ENCODE data around the gene UNKL. TPM values are rescaled to one million over a fixed set of nuclear protein-coding genes. Genes with fewer than 3 reads are reported as not detected.

Gene UNKL
- total RNA-seq, 1 experiment from 2014 or later = 32.0 TPM

DNA sequence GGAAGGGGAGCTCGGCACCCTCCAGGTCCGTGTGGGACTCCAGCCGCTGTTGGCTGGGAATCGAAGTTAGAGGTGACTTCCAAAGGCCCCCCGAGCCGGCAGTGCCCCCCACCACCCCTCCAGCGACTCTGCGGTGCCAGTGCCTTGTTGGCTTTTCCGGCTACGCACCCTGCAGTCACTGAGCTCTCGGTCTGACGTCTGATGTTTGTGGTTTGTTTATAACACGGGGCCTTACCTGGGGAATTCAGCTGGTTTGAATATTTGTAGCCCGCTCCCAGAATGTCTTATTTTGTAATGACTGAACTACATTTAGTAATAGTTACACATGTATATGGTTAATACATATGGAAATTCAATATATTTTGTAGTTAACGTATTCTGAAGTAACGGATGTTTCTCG is 88.1 kb downstream of the UNKL start:
- no peaks in the 10 kb centered on the region for H3K79me1 ChIP-seq (ENCODE audit: insufficient read depth, low read depth, low read length, poor library complexity, severe bottlenecking)
- Mint-ChIP-seq H3K27me3 (ENCODE audit: low read depth) (no peaks in the 10 kb centered on the region; the same call in 1 of the 2 replicates), H3K4me3 (no peak overlapping the region), H3K27ac (peak overlapping the region in 1 of 3 experiments; percentile 57; a peak in 2 of 7 replicates), H3K9me3 (no peaks in the 10 kb centered on the region), H3K36me3 (ENCODE audit: insufficient read depth in 1 of 3, low read depth in 3 of 3) (peaks cover 2 to 36% (median 17%) of the 10 kb centered on the region in 3 experiments), H3K4me1 (peaks cover 3 to 9% of the 10 kb centered on the region in 2 experiments)
- H3K27me3 ChIP-seq (ENCODE audit: insufficient read depth, low read length) = no peaks in the 10 kb centered on the region
- H3K14ac ChIP-seq (ENCODE audit: insufficient read depth, low read length) = no peak overlapping the region
- H3K4me2 ChIP-seq (ENCODE audit: insufficient read depth, insufficient read length, low read length) = no peak overlapping the region
- no peak overlapping the region for H3T11ph ChIP-seq (ENCODE audit: low read length)
- H3K18ac ChIP-seq (ENCODE audit: insufficient read length, low read depth, low read length) = no peak overlapping the region
- no peaks in the 10 kb centered on the region for H3K23me2 ChIP-seq (ENCODE audit: insufficient read length, low read depth, low read length, poor library complexity, severe bottlenecking)
- no peaks in the 10 kb centered on the region for H3K79me2 ChIP-seq (ENCODE audit: insufficient read depth, low read length)
- H3K9ac ChIP-seq (ENCODE audit: extremely low read depth, insufficient read length, low read length) = no peak overlapping the region
- no peak for DNase-seq
- H3K56ac ChIP-seq (ENCODE audit: insufficient read length, low read depth, low read length) = no peak overlapping the region
- no peaks in the 10 kb centered on the region for H3K9me3 ChIP-seq (ENCODE audit: control insufficient read depth, low read depth, low read length)
- no peak overlapping the region for H2BK12ac ChIP-seq (ENCODE audit: insufficient read length, low read depth, low read length)
- no peak overlapping the region for H2BK120ac ChIP-seq (ENCODE audit: low read depth, low read length, poor library complexity, severe bottlenecking)
- H4K91ac ChIP-seq (ENCODE audit: insufficient read length, low read depth, low read length) = no peak overlapping the region
- H2BK20ac ChIP-seq (ENCODE audit: low read depth, low read length, poor library complexity, severe bottlenecking) = no peak overlapping the region
- H2AK5ac ChIP-seq (ENCODE audit: insufficient read length, low read length) = no peak overlapping the region
- no CpG with 5 or more reads among the region's 17 CpGs for WGBS (ENCODE audit: extremely low coverage, insufficient read length, low lambda C conversion rate)
- TF ChIP-seq, protein P1, sequence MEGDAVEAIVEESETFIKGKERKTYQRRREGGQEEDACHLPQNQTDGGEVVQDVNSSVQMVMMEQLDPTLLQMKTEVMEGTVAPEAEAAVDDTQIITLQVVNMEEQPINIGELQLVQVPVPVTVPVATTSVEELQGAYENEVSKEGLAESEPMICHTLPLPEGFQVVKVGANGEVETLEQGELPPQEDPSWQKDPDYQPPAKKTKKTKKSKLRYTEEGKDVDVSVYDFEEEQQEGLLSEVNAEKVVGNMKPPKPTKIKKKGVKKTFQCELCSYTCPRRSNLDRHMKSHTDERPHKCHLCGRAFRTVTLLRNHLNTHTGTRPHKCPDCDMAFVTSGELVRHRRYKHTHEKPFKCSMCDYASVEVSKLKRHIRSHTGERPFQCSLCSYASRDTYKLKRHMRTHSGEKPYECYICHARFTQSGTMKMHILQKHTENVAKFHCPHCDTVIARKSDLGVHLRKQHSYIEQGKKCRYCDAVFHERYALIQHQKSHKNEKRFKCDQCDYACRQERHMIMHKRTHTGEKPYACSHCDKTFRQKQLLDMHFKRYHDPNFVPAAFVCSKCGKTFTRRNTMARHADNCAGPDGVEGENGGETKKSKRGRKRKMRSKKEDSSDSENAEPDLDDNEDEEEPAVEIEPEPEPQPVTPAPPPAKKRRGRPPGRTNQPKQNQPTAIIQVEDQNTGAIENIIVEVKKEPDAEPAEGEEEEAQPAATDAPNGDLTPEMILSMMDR (conservative IDR thresholded peaks at IDR 0.05) = no peak
- H3K4ac ChIP-seq (ENCODE audit: low read depth, low read length) = no peak overlapping the region
- no peak overlapping the region for H3K27ac ChIP-seq (ENCODE audit: insufficient read length, low read depth, low read length)
- H2BK5ac ChIP-seq (ENCODE audit: insufficient read length, low read length) = no peak overlapping the region
- H2BK15ac ChIP-seq (ENCODE audit: low read depth, low read length) = no peak overlapping the region
- H4K20me1 ChIP-seq (ENCODE audit: control insufficient read depth, insufficient read depth, insufficient read length) = no peaks in the 10 kb centered on the region
- no peak overlapping the region for H4K5ac ChIP-seq (ENCODE audit: insufficient read length, low read depth, low read length)
- no peak overlapping the region for H4K8ac ChIP-seq (replicated peaks; ENCODE audit: insufficient read length, low read depth, low read length)
- H3K23ac ChIP-seq (ENCODE audit: insufficient read length, low read depth, low read length) = no peak overlapping the region
- H2AFZ ChIP-seq (ENCODE audit: low read length) = no peak overlapping the region
- H3K4me1 ChIP-seq (ENCODE audit: insufficient read depth, low read length) = no peaks in the 10 kb centered on the region
